HG03571 (cell line): ENCODE data around the gene COL23A1.

Experiments
- ATAC-seq: cut with Tn5 transposase; IDR thresholded peaks from one replicate; pipeline ENCODE4 v1.9.1; 2021; ENCODE audit not compliant: unreplicated experiment

COL23A1 gene

DNA sequence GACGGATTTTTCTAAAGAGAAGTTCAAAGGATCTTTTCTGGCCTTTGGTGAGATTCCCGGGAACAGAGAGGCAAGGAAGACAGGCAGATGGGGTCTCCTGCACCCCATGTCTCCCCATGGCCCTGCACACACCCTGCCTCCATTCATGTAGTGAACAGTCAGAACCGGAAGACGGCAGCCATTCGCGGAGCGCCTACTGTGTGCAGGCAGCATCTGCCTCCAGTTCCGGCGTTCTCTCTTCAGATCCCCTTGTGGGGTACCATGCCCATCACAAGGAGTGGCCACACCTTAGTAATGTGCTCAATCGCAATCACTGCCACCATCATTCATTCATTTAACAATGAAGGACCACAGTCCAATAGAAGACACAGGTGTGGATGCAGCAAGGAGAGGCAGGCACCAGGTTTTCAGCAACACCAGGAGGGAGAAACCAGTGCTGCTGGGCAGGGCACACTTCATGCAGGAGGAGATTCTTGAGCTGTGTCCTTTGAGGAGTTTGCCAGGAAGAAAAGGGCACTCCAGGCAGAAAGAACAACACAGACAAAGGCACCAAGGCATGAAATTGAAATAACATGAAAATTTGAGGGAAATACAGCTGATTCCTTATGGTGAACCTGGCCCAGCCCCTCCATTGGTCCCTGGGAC is 186.1 kb downstream of the COL23A1 start:
- ATAC-seq = no peak

- no peak for ATAC-seq
Observed at GRCh38 chr5:178403351-178403750, 186.8 kb downstream of the COL23A1 start.

GRCh38 chr5:178399701-178400095 is 190.5 kb downstream of the COL23A1 start:
- ATAC-seq = no peak

GRCh38 chr5:178398901-178399700 is 191.1 kb downstream of the COL23A1 start:
- no peak for ATAC-seq

DNA sequence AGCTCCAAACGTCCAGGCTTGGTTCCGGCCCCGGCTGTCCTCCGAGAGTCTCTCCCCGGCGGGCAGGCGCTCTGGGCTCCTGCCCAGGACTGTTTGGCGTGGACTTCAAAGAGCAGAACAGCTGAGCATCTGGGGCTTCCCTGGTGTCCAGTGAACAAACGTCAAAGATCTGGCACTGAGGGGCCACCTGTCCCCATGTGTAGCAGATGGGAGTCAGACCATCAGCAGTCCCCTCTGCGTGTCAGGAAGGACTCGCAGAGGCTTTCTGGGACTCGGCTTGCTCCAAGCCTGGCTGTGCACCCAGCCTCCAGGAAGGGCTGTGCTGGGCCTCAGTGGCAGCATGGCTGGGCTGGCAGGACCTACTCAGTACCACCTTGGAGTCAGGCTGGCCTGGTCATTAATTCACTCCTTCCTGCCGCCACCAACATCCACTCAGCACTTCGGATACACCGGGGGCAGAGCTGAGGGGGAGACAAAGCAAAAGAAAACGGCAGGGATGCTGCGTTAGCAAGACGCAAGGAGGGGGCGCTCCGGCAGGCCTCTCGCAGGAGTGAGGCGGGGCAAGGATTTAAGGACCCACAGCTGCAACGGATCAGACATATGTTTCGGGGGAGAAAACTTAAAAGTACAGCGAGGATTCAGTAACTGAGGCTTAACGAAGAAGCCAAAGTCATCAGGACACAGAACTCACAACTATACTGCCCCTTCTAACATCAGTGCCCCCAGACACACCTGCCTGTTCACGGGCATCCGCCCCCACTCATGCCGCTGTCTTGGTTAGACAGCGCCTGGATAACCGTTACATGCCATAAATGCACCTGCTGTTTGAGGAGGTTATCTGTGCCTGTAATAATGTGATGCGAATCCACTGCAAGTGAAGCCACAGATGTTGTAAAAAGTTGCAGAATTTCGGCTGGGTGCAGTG is 193.1 kb downstream of the COL23A1 start:
- no peak for ATAC-seq

DNA sequence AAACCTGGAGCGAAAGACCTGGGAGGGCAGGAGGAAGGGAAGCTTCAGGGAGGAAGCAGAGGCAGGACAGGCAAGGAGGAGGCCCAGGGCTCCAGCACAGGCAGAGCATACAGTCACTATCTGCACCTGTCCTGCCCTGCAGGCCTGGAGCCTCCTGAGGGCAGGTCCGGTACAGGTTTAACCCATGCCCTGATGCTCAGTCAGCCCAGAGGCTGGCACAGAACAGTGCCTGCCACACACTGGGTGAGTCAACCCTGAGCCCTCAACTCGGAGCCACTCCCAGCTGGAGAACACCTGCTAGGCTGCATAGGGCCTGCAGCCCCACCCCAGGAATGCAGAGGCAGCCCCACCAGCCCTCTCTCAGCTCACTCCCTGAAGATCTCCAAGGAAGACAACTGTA is 196.1 kb downstream of the COL23A1 start:
- no peak for ATAC-seq

GRCh38 chr5:178392931-178393394 is 197.2 kb downstream of the COL23A1 start:
- ATAC-seq = no peak

DNA sequence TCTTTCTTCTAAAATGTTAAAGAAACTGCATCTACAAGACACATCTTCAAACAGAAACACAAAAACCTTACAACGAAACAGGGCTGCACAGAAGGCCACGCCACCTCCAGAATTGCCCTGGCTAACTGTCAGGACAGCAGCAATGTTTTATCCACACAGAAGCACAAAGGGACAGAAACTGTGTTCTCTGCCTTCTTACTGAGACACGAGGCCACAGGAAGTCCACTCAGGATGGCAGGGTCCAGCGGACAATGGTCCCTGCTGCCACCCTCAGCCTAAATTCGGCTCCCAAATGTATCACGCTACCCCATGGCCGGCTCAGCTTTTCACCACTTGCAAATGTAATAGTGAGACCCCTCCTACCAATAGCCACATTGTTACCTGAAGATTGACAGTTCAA is 197.8 kb downstream of the COL23A1 start:
- no peak for ATAC-seq

DNA sequence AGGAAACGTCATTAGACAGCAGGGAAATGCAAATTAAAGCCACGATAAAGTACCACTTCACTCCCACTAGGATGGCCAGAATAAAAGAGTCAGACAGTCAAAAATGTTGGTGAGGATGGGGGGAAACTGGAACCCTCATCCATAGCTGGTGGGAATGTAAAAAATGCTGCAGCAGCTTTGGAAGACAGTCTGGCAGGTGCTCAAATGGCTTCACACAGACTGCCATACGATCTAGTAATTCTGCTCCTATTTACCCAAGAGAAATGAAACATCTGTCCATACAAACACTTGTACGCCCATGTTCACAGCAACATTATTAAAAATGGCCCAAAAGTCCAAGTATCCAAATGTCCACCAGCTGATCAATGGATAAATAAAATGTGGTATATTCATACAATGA is 198.7 kb downstream of the COL23A1 start:
- ATAC-seq = no peak

- no peak for ATAC-seq
Observed at GRCh38 chr5:178389796-178390195, 200.4 kb downstream of the COL23A1 start.

DNA sequence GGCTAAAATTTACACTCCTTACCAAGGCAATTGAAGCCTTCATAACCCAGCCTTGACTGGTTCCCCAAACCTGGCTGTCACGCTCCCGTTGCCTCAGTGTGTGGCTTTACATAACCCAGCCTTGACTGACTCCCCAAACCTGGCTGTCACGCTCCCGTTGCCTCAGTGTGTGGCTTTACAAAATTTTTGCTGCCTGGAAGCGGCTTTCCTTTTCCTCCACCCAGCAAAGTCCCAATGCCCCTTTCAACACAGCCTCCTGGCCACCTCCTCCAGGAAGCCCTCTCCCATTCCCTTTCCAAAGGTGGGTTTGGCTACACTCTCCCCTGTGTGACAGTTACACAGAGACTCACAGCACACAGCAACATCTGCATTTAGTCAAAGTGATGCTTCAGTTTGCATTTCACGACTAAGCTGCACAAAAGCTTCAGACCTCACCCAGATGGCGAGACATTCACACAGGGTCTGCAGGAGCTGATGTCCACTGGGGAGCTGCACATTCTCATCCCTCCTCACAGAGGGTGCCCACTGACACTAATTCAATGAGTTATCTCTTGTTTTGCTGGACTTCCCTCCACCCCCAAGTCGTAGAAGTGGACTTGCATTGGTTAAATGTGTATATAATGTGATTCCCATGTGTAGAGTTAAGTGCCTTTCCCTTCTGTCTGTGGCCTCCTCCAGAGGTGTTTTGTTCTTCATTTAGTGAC is 201.0 kb downstream of the COL23A1 start:
- ATAC-seq = no peak

DNA sequence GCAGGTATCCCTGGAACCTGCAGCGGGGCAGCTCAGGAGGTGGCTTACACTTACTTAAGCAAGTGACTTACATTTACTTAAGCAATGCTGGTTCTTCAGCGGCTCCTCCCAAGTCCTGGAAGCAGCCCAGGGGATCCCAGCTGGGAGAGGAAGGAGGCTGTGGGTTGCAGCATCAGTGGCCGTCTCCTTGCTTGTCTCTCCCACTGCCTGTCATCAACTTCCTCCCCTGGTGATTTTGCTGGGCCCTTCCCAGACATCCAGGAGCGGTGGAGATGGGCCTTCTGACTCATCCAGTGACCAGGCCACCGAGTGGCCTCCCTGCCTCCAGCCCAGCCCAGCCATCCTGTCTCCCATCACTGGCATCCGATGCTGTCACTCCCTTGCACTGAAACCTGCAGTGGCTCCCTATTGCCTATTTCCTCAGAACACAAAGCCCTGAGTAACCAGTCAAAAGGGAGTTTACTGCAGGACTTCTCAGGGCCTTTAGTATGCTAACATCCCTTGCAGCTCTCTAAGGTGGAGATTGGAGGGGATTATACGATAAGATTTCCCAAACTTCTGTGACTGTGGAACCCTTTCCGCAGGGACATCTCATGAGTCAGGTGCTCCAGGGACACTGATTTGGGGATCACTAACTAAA is 201.7 kb downstream of the COL23A1 start:
- no peak for ATAC-seq

- ATAC-seq = no peak
Observed at GRCh38 chr5:178387856-178388190, 202.4 kb downstream of the COL23A1 start.

DNA sequence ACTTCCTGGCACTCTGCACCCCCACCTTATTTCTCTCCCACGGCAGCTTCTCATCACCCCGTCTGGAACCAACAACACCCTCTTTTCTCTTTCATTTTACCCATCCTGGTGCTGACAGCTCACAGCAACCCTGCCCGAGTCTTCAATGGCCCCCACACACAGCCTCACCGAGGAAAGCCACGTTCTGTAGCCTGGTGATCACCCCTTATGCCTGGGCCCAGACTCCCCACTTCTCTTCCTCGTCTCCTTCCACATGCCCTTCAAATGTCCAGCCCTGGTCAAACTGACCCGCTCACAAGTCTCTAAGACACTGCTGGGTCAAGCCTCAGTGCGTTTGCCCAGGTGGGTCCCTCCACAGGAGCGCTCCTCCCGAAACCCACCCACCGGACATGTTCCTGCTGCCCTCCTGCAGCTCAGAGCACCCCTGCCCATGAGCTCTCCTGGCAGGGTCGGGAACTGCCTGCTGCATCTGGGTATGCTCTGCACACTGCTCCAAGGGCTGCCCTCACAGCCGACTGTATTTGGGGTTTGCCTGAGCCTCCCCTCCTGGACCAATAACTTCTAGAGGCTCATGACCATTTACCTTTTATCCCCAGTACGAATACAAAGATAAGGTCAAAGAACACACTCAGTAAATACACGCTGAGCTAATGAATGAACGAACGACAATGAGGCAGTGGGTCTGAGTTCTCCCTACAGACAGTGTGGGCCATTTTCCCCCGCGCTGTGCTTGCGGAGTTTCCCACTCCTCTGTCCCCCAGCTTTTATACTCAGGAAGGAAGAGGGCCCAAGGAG is 202.9 kb downstream of the COL23A1 start:
- no peak for ATAC-seq

DNA sequence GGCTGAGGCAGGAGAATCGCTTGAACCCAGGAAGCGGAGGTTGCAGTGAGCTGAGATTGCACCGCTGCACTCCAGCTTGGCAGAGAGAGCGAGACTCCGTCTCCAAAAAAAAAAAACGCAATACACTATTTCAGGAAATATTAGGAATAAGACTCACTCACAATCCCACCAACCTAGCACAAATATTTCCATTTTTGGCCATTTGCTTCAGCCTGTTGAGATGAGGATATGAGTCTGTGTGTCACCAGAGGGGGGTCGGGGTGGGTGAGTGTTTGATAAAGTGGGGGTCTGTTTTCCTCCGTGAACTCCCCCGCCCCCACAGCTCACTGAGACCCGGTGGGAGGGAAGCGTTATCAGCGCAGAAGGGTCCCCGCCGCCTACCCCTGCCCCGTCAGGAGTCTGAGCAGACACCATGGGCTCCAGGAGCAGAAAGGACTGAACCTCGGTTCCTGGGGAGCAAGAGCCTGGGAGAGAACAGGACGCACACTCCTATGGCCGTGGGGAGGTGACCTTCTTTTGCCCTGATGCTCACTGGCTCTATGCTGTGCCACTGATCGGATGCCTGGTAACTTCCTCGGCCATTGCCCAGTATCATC is 203.8 kb downstream of the COL23A1 start:
- no peak for ATAC-seq

DNA sequence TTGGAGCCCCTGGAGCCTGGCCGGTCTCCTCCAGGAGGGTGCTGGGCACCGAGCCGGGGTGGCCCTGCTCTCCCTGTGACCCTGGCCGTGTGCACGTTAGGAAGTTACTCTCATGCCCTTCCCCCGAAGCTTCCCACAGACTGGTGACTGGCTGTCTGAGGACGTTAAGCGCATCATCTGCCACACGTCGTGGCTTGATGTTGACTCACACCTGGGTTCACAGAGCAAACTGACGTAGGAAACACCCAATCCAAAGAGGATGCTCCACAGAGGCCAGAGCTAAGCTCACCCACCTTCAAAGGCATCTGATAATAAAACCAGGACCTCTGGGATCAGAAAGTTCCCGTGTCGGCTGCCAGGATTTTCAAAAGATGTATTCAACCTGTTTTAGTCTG is 204.7 kb downstream of the COL23A1 start:
- no peak for ATAC-seq

DNA sequence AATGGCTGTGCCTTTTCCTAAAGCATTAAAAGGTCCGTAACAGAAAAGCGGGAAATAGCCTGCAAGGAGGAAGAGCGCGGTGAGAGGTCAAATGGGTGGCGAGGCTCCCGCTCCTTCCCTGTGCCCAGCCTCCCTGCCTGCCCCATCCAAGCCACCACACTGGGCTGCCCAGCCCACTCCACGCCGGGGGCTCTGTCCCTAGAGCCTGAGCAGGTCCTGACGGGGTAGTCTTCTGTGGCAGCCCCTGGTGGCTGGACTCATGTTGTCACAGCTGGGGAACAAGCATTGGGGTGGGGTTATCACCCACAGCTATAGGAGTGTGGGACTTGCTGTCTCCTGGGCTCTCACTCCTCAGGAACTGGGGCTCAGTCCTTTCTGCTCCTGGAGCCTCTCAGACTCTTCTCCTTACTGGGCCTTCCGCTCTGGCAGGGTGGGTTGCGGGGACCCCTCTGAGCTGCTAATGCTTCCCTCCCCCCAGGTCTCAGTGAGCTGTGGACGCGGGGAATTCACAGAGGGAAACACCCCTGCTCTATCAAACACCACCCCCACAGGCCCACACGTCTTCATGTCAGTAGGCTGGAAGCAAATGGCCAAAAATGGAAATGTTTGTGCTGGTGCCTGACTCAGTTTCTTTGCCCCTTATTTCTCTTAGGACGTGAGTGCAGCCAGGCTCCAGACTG is 205.2 kb downstream of the COL23A1 start:
- no peak for ATAC-seq

DNA sequence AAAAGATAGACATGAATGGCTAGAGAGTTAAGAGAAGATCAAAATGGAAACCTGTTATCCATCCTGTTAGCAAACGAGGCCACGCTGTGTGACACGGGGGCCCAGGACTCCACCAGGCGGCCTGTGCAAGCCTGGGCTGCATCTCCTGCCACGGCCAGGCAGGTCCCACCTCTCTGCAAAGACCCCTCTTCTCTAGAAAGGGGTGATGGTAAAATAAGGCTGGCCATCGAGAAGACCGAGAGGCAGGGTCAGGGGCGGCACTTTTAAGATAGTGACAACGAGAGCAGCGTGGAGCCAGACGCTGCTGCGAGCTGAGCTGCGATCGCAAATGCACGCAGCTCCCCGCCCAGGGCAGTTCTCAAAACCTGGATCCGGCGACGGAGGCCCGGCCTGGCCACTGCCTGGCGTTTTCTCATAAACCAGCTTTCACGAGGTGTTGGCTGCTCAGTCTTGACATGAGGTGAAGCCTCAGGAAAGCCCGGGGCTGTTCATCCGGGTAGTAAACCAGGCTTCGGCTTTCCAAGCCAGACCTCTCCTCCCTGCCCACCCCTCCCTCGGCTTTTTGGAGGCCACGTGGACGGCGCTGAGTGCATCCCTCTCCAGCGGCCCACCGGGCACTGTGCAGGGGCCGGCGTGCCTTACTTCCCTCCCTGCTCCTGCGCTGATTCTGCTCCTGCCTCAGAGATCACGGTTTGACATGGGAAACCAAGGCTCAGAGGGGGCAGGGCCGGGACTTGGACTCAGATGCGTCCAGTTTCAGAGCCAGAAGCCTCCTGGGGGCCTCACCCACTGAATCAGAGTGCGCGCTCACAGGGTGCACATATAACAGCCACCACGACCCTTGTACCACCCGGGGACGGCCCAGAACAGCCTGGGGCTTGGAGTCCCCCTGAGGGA is 206.0 kb downstream of the COL23A1 start:
- no peak for ATAC-seq
